Stimulated activated CD8-positive, alpha-beta memory T cell treated with anti-CD3 and anti-CD28 coated beads, Interleukin-15, amount 100 ng/mL, for 1 hour (primary cell): ENCODE data around the gene KPNA4.
"Not testable (repeated sequence)": the region's sequence is repeated elsewhere in the genome, so short reads cannot be mapped to it uniquely, and the experiment has no call there.

ENCODE experiments used
- DNase-seq: peaks from one replicate; pipeline ENCODE4 v3.0.0-alpha.2; 2020; ENCODE audit warnings: low read depth

Gene KPNA4

DNA sequence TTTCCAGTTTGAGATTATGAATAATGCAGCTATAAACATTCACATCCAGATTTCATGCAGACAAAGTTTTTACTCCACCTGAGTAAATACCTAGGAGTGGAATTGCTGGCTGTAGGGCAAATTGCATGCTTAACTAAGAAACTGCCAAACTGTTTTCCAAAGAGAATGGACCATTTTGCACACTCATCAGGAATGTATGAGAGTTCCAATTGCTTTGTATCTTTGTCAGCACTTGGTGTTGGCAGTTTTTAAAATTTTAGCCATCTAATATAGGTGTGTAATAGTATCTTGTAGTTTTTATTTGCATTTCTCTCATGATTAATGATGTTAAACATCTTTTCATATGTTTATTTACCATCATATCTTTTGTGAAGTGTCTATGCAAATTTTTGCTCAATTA is 75.2 kb downstream of the KPNA4 start:
- DNase-seq, result no peak

DNA sequence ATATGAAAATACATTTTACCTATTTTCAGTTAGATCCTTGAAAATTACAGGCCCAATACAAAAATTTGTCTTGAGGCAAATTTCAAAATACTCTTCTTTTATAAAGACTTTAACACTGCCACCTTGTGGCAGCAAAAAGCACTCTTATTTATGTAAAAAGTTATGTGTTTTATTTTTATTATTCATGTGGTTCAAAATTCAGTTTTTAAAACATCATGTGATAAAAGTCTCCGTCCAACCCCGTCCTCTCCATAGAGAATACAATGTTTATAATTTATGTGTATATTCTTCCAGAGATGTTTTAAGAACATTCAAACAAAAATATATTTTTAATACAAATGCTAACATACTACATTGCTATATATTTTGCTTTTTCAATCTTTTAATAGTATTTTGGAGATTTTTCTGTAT is 78.9 kb downstream of the KPNA4 start:
- no peak for DNase-seq

DNA sequence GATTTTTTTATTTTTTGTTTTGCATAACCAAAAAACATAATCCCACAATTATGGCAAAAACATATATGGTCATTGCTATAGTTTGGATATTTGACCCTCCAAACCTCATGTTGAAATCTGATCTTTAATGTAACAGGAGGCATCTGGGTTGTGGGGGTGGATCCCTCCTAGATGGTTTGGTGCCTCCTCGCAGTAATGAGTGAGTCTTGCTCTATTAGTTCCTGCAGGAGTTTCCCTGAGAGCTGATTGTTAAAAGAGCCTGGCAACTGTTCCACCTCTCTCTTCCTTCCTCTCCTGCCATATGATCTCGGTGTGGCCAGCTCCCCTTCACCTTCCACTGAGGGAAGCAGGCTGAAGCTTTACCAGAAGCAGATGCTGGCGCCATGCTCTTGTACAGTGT is 82.6 kb downstream of the KPNA4 start:
- DNase-seq, result no peak

DNA sequence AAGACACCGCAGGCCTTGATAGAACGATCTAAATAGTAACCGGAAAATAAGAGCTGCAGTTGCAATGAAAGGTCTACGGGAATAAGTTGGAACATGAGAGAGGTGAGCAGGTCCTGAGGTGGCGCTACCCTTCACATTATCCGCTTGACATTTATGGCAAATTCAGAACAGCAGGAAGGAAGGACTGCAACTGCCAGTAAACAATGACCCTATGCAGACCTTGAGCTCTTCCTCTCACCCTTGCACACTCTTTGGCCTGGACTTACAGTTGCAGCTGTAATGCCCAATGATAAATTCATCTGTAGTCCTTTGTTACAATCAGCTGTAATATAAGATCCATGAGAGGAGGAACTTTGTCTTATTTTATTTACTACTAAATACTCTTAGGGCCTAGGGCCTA is 83.5 kb downstream of the KPNA4 start:
- DNase-seq, result no peak

GRCh38 chr3:160480931-160481330 is 84.4 kb downstream of the KPNA4 start:
- DNase-seq, result no peak

- no peak for DNase-seq
Measured at GRCh38 chr3:160479376-160479775, 86.0 kb downstream of the KPNA4 start.

- DNase-seq, result no peak
Measured at GRCh38 chr3:160478338-160478737, 87.0 kb downstream of the KPNA4 start.

DNA sequence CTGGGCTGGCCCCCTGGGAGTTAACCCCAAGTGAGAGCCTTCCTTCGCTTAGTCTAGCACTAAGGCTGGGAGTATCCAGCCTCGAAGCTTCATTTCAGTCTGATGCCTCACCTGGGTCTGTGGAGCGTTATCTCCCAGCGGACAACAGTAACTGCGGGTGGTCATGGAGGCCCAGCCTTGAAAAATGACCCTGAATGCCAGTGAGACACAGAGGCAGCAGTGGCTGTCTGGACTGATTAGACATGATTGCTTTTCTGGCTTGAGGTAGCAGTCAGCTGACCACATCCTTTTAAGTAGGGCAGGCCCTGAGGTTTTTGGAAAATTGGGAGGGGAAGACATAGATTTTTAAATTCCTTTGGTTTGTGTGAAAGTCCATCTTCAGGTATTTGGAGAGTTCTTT is 87.6 kb downstream of the KPNA4 start:
- DNase-seq, result no peak

- DNase-seq, result no peak
Measured at GRCh38 chr3:160475884-160476283, 89.5 kb downstream of the KPNA4 start.

DNA sequence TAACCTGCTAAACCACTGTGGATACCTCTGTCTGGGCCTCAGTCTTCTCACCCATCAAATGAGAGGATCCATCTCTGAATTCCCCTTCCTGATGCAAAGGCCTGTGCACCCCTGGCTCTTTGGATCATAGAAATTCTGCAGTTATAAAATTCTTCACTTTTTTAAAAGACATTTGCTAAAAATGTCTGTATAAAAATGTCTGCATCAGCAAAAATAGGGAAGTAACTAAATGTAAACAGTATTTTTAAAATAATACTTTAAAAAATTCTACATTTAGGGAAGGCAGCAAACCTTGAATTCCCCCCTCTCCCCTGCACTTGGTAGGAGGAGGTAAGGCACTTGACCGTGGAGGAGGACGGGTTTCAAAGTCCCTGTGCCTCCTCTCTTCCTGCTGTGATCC is 90.2 kb downstream of the KPNA4 start:
- no peak for DNase-seq

GRCh38 chr3:160474416-160474838 is 90.9 kb downstream of the KPNA4 start:
- no peak for DNase-seq

DNA sequence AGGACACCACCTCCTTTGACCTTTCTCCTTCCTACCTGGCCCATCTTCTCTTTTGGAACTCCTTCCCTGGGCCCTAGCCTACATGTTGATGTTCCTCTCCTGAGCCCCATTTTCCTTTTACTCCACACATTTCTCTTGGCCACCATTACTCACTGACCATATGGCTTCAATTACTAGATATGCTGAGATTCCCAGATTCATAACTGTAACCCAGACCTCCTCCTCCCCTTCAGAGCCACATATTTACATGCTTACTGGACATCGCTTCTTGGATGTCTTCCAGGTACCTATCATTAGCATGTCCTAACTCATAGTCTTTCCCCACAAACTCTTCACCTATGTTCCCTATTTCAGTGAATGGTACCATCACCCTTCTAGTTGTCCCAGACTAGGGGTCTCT is 91.4 kb downstream of the KPNA4 start:
- DNase-seq, result no peak

DNA sequence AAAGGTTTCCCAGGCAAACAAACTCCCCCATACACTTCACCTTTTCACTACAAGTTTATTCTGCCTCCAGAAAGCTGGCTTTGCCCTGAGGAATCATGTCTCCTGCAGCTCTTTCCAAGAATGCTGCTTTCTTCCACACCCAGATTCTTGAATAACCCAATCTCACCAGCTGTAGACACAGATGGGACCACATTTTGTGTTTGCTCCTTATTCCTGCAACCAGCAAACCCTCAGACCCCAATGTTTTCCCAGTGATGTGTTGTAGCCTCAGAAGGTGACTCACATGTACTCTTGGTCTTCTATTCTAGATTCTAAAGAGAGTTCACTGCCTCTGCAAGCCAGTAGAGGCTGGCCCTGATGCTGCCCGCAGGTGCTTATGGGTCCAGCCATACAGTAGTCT is 92.2 kb downstream of the KPNA4 start:
- DNase-seq, result no peak

GRCh38 chr3:160472344-160472743 is 93.0 kb downstream of the KPNA4 start:
- DNase-seq, result no peak

- no peak for DNase-seq
Measured at GRCh38 chr3:160471892-160472291, 93.5 kb downstream of the KPNA4 start.

- no peak for DNase-seq
Measured at GRCh38 chr3:160470181-160470580, 95.2 kb downstream of the KPNA4 start.

DNA sequence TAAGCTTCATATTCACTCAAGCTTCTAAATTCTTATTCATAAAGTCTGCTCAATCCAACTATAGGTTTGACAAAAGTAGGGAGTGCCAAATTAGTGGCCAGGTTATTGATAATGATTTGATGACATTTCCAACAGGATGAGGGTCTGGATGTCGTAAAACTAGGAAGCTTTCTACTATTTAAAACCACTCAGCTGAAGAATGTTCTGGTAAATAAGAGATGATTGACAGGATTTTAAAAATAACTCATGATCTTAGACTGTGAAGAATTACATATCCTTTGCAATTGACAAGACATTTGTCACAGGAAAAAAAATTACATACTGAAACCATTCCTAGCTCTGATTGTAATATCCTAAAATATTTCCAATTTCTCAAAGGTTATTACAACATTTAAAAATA is 100.4 kb downstream of the KPNA4 start:
- DNase-seq, result no peak

DNA sequence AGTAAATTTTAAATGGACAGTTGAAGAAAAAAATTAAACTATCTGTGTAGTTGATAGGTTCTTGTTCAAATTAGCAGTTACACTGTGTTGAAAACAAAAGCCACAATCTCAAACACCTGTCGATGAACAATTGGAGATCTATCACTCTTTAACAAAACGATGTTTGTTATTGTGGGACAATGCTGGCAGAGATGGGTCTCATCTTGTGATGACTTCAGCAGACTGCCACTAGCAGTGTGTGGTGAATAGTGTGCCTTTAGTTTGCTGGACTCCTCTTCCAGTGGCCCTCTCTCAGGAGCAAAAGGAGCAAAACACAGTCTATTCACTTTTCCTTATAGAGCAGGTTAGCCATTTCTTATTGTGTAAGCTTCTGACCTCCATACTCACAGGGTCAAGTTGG is 101.0 kb downstream of the KPNA4 start:
- DNase-seq, result no peak

GRCh38 chr3:160460033-160460432 is 105.3 kb downstream of the KPNA4 start:
- DNase-seq, result no peak

- DNase-seq, result no peak
Measured at GRCh38 chr3:160459450-160459970, 105.9 kb downstream of the KPNA4 start.

DNA sequence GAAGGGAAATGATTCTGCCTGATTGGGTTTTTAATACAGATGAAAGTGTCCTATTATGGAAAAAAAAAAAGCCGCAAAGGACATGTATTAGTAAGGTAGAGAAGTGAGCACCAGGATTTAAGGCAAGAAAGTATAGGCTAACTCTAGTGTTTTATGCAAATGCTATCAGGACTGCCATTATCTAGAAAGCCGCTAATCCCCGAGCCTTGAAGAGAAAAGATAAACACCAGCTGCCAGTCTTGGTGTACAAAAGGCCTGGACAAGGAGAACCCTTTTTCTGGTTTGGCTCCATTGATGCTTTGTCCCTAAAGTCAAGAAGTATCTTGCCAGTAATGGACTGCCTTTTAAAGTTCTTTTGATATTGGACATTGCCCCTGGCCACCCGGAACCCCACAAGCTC is 107.2 kb downstream of the KPNA4 start:
- DNase-seq, result no peak

DNA sequence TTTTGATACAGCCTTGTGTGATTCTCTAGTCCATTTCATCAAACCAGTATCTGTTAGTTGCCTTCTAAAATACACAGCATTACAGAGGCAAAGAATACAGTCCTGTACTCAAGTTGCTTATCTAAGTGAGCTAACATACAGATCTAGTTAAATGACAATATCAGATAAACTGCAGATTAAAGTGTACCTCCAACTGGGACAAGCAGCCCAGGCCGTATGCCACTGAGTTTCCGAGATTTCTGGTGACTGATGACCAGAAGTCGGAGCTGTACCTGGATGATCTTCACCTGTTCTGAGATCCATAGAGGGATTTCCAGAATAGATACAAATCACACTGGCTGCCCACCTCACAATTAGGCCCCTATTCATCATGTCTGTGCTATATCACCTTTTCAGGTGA is 109.5 kb downstream of the KPNA4 start:
- DNase-seq, result no peak

DNA sequence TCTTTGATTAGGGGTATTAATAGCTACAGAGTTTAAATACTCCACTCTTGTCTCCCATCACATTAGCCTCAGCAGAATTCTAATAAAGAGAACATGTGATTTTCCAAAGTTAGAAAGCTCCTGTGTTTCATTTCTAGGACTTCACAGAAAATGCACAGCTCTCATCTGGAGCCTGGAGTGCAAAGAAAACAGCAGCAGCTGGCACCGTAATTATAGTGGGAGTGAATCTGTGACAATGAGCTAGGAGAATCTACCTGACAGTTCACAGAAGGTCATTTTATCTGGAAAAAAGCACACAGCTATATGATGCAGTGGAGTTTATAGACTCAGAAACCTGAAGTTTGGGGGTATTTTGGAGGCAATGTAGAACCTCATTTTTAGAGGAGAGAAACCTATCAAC is 110.4 kb downstream of the KPNA4 start:
- DNase-seq, result no peak

- DNase-seq, result not testable (repeated sequence)
Measured at GRCh38 chr3:160452251-160452650, 113.1 kb downstream of the KPNA4 start.

DNA sequence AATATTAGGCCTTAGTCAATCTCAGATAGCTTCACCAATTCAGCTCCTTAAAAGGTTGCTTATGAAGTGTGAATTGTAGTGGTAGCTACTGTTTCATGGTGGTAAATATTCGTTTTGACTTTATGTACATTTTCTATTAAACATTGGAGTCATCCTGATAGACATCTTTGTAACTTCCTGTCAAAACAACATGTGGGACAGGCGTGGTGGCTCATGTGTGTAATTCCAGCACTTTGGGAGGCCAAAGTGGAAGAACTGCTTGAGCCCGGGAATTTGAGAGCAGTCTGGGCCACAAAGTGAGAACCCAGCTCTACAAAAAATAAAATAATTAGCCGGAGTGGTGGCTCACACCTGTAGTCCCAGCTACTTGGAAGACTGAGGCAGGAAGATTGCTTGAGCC is 113.8 kb downstream of the KPNA4 start:
- no peak for DNase-seq
